Left renal cortex interstitium (tissue), 4 donors: ENCODE results near the gene LIN28B. TPM values are rescaled to one million over a fixed set of nuclear protein-coding genes. Genes with fewer than 3 reads are reported as not detected.

Experiments
- DNase-seq, 4 donors: peaks; one replicate each; pipeline ENCODE4 v3.0.0-alpha.2; 2013; ENCODE audit warnings: low read depth in 4 of 4, low spot score in 2 of 4, missing footprints in 1 of 4
- polyA plus RNA-seq, 4 donors: library from polyadenylated mRNA; unstranded; fragments of 120-200 nt; gene quantifications; one replicate each; pipeline ENCODE4 v1.2.1, GENCODE V29; 2013; ENCODE audit not compliant: insufficient read length in 4 of 4

Gene LIN28B
- polyA plus RNA-seq, 4 donors = 0.06 to 0.38 (median 0.14) TPM

DNA sequence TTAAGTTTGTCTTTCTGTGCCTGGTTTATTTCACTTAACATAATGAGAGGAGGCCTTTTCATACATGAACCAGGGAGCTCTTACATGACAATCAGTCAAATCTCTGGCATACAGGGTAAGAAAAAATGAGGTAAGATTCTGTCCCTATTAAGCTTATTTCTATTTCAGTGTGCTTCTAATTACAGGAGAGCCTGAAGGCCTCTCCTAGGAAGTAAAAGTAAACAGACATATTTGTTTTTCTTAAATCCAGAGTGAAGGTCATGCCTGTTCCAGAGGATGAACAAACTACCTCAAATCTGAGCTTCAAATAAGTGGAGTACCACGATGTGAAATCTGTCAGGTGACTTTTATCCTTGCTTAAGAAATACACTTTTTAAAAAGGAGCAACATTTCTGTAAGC lies 150.3 kb downstream of the LIN28B start:
- no peak for DNase-seq

DNA sequence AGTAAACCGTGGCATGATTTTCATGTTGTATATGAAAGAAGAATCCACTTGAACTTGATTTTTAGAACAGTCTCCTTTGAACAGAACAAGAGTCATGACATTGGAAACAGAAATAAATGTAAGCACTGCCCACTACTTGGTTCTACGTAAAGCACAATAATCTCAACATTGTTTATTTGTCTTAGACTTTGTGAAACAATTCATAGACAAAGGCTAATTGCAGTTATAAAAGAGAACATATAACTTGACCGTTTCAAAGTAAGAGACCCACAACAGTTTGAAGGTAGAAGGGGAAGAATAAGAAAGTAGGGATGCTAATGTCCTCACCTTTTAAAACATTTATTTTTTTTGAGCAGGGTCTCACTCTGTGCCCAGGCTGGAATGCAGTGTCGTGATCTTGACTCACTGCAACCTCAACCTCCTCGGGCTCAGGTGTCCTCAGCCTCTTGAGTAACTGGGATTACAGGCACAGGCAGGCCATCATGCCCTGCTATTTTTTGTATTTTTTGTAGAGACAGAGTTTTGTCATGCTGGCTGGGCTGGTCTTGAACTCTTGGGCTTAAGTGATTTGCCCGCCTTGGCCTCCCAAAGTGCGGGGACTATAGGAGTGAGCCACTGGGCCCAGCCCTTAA lies 151.8 kb downstream of the LIN28B start:
- no peak for DNase-seq

DNA sequence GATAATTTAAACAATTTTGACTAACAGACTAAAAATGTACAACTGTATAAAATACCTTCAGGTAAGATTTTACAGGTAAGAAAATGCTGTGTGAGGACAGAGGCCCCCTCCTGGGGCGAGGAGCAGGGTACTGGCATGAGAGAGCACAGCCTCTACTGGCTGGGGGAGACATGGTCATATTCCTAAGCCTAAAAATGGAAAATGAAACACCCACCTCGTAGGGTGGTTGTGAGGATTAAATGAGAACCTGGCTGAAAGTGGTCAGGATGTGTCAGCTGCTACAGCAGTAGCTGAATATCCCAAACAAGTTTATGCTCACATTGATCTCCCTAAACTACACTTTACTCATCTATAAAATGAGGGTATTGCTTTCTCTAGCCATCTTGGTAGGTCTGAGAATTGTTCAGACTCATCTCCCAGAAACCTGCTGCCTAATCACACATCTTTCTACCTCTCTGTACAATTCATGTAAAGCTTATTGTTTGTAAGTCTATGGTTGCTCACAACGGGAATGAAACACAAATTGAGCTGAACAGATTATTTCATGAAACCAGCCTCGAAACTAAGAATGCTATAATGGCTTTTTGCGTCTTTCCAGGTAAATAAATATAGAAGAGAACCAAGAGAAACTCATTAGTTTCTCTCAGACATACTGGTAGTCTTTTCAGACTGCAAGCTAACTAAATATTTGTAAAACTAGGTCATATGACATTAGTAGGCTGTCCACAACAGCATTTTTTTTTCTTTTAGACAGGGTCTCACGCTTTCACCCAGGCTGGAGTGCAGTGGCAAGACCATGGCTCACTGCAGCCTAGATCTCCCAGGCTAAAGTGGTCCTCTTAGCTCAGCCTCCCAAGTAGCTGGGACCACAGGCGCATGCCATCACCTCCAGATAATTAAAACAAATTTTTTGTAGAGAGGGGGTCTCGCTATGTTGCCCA lies 153.3 kb downstream of the LIN28B start:
- no peak for DNase-seq

DNA sequence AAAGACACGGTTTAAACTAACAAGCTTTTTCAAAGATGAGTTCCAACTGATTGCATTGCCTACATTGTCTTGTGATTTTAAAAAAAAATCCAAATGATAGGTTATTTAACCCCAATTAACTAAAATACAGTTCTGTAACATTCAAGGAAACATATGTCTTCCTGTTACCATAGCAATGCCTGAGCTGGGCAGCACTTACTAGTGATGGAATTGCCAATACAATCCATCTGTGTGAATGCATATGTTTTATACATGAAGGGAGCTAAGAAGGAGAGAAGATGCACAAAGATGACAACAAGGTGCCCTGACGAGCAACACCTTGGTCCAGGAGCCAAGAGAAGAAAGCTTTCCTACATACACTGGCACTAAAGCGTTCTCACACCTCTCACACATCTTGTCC lies 154.2 kb downstream of the LIN28B start:
- no peak for DNase-seq

DNA sequence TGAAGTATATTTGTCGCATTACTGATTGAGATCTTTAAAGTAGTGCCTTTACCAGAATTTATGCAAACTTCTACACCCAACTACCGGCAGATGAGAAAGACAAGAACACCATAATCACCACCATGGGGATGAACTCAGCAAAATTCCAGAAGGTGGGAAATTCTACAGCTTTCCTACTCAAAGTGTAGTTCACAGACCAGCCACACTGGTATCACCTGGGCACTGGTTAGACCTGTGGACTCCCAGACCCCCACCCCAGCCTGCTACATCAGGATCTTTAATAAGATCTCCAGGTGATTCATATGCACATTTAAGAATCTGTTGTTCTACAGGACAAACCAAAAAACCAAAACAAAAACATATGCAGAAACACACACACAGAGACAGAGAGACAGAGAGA lies 155.0 kb downstream of the LIN28B start:
- no peak for DNase-seq

DNA sequence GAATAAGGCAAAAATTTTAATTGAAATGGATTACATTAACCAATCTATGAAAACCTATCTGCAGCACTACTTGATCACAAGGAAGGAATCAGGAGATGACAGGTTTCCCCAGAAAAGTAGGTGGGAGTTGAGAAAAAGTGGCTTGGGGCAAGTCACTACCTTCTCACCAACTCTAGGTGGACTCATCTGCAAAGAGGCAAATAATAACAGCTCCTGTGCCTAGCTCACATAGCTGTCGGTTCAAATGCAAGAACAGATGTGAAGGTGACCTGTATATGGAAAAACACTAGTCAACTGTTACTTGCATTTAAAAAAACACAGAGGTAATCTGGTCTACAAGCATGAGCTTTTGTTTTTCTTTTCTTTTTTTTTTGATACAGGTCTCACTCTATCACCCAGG lies 155.7 kb downstream of the LIN28B start:
- no peak for DNase-seq

DNA sequence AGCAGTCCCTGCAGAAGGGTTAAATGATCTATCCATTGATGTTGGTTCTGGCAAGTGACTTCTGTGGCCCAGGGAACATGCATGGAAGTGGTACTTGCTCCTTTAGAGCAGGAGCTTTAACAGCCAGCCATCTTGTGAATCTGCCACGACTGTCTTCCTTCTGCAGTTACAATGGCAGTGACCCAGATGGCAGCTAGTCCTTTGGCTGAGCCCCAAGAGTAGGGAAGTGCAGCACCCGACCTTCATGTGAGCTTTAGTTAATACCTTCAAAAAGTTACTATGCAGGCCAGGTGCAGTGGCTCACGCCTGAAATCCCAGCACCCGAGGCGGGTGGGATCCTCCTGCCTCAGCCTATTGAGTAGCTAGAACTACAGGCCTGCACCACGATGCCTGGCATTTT lies 156.5 kb downstream of the LIN28B start:
- no peak for DNase-seq

DNA sequence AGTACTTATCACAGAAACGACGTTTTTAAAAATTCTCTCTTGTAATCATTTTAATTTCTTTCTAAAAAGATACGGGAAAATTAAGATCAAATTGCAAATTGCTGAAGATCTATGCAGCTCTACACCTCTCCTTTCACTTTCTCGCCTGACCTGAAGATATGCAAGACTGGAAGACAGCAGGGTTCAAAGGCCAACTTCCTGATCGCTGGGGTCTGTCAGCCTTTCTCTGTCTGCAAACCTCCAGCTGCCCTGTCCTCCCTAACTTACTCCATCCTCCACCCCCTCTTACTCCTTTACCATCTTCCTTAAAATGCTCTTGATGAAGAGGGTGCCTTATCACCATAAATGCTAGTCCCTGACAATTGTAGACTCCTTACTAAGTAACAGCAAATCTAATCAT lies 159.2 kb downstream of the LIN28B start:
- DNase-seq = no peak

DNA sequence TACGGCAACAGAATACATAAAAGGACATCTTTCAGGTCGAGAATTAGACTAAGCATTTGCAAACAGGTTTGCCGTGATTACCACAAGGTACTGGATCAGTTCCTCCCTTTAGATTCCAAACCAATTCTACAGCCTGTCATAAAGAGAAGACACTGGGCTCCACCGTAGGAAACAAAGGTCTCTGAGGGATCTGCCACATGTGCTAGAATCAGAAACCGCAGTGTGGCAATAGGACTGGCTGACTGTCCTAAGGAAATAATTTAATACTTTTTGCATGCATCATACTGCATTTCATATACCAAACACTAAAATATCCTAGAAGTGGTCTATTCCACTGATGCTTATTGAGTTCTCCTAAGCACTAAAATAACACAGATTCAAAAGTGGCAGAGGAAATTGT lies 163.7 kb downstream of the LIN28B start:
- DNase-seq = no peak

DNA sequence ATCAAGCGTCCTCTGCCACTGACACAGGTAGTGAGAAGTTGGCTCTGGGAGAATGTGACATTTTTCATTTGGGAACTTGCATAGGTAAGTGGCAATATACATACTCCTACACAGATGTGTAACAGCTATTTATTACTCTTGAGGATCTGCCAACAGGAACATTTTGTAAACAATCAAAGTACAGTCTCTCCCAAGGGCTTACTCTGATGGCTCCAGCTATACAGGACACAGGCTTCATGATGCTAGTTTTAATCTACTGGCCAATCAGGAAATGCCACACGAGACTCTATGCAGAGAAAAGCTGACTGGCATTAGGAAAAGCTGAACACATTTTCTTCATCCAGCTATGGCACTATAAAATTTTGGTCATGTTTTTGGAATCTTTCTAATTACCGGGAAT lies 165.1 kb downstream of the LIN28B start:
- DNase-seq = no peak

DNA sequence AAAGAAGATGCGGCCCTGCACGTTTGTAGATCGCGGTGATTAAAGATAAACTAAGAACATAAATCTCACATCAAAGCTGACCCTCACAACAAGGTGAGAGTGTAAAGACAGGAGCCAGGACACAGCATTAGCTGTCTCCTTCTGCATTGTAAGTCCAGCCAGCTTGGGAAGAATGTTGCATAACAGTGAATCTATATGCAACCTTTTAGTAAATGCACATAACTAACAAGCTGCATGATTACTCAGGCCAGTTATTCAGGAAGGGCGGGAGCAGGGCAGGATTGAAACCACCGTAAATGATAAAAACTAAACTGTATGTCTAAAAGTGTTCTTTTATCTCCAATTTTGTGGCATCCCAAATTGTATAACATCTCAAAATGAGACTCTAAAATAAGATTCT lies 165.8 kb downstream of the LIN28B start:
- no peak for DNase-seq

Other genes with a start within 250 kb of the LIN28B start
- 10 to 100 TPM; 17.7 to 26.0 (median 22.6) TPM for gene HACE1, start 97.2 kb upstream of the LIN28B start, polyA plus RNA-seq
- gene POPDC3, start 222.9 kb downstream of the LIN28B start, polyA plus RNA-seq = under 1 TPM; 0.25 to 0.43 (median 0.31) TPM